ENCODE data around the gene ITGBL1.

DNA sequence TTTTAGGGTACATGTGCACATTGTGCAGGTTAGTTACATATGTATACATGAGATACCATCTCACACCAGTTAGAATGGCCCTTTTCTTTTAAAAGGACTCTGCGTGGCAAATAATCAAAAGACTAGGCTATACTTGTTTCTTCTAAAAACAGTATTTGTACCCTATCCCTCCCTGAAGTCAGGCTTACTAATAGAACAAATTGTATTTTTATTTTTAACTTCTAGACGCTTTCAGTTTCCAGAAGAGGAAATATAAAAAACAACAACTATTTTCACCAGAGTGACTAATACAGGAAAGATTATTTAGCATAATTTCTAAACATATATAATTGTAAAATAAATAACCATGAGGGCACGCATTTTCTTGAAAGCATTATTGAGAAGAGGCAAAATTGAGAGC, 83.6 kb downstream of the ITGBL1 start:
- TF ChIP-seq ZNF280D (tag by site-specific recombination; IDR thresholded peaks at IDR 0.05) (no peak), SETDB1 (IDR thresholded peaks at IDR 0.05; ENCODE audit: insufficient read length, low read length) (no peak), ZNF133 (tag by site-specific recombination; IDR thresholded peaks at IDR 0.05) (no peak)

All from HEK293 (cell line).